GM10248 (cell line): ENCODE data around the gene PTGIR.

Experiments
- CTCF ChIA-PET: fragments of 300-600 bp; sonication (Branson Sonifier 250); formaldehyde crosslinking; extraction: SDS; loops from one replicate; lab custom pipeline; 2021; ENCODE audit warnings: antibody characterized with exemption; lab: Yijun Ruan, JAX
- POLR2A ChIA-PET: fragments of 350-650 bp; sonication (Branson Sonifier 250); formaldehyde crosslinking; extraction: SDS; loops from one replicate; lab custom pipeline; 2020; ENCODE audit warnings: antibody characterized with exemption; lab: Yijun Ruan, JAX
- DNase-seq: peaks from one replicate; pipeline ENCODE4 v3.0.0; 2012; ENCODE audit errors: extremely low spot score
- TF ChIP-seq, protein P1 (sequence below): IDR thresholded peaks from 2 replicates; pipeline ENCODE4 v1.5.1; 2012; ENCODE audit warnings: mild to moderate bottlenecking, low read depth; ENCODE audit errors: extremely low read depth, missing control alignments, control extremely low read depth

The PTGIR gene

DNA sequence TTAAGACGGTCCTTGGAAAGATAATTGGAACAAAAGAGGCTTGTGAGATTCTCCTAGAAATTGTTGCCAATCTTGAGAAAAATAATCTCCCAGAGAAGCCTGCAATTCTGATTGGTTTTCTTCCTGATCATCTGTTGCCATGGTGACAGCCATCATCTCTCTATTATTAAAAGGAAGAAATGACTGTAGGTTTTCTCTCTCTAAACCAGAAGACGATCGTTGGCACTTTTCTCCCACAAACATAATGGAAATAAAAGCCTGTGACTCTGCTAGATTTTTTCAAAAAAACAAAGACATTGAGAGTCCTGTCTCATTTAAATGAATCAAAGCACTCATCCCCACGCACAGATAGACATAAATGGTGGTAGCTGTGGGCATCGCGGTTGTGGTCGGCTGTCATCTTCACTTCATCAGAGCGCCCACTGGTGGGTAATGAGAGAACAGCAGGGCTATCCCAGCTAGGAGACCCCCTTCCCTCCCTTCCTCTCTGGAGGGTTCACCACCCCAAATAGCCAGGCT, 45.5 kb downstream of the PTGIR start:
- no peak for DNase-seq

DNA sequence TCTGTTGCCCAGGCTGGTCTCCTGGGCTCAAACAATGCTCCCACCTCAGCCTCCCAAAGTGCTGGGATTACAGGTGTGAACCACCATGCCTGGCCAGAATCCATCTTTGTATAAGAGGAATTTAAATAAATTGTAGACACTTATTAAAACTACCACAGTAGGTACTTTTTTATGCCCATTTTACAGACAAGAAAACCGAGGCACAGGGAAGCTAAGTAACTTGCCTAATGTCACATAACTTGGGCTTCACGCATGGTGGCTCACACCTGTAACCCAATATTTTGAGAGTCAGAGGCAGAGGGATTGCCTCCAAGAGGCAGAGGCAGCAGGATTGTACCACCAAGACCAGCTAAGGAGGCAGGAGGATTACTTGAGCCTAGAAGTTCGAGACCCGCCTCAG, 46.4 kb downstream of the PTGIR start:
- ChIA-PET CTCF (no interaction called here), POLR2A (no interaction called here)
- no peak for DNase-seq
- TF ChIP-seq, protein P1, sequence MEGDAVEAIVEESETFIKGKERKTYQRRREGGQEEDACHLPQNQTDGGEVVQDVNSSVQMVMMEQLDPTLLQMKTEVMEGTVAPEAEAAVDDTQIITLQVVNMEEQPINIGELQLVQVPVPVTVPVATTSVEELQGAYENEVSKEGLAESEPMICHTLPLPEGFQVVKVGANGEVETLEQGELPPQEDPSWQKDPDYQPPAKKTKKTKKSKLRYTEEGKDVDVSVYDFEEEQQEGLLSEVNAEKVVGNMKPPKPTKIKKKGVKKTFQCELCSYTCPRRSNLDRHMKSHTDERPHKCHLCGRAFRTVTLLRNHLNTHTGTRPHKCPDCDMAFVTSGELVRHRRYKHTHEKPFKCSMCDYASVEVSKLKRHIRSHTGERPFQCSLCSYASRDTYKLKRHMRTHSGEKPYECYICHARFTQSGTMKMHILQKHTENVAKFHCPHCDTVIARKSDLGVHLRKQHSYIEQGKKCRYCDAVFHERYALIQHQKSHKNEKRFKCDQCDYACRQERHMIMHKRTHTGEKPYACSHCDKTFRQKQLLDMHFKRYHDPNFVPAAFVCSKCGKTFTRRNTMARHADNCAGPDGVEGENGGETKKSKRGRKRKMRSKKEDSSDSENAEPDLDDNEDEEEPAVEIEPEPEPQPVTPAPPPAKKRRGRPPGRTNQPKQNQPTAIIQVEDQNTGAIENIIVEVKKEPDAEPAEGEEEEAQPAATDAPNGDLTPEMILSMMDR = no peak

More for the DNA sequence above, 45.5 kb downstream of the PTGIR start:
- TF ChIP-seq, protein P1 = peak; percentile 31
- ChIA-PET POLR2A (no interaction called here), CTCF (interaction anchor here (0.8 to 1.6 kb wide), 4 partner anchors 13 to 186 kb away, joined by 3 to 7 read pairs (median 4); partner anchors contain the start of gene DACT3)

DNA sequence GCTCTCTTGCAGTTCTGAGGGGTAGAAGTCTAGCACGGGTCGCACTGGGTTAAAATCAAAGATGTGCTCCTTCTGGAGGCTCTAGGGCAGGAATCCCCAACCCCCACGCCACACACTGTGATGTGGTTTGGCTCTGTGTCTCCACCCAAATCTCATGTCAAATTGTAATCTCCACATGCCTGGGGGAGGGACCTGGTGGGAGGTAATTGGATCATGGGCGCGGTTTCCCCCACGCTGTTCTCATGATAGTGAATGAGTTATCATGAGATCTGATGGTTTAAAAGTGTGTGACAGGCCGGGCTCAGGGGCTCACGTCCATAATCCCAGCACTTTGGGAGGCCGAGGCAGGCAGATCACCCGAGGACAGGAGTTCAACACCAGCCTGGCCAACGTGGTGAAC, 50.4 kb downstream of the PTGIR start:
- no peak for DNase-seq
- TF ChIP-seq, protein P1 = no peak
- POLR2A ChIA-PET = no interaction called here
- CTCF ChIA-PET = interaction anchor here (0.9 to 1.8 kb wide), 3 partner anchors 31 to 88 kb away, joined by 3 to 7 read pairs (median 4); no protein-coding TSS in a partner anchor

DNA sequence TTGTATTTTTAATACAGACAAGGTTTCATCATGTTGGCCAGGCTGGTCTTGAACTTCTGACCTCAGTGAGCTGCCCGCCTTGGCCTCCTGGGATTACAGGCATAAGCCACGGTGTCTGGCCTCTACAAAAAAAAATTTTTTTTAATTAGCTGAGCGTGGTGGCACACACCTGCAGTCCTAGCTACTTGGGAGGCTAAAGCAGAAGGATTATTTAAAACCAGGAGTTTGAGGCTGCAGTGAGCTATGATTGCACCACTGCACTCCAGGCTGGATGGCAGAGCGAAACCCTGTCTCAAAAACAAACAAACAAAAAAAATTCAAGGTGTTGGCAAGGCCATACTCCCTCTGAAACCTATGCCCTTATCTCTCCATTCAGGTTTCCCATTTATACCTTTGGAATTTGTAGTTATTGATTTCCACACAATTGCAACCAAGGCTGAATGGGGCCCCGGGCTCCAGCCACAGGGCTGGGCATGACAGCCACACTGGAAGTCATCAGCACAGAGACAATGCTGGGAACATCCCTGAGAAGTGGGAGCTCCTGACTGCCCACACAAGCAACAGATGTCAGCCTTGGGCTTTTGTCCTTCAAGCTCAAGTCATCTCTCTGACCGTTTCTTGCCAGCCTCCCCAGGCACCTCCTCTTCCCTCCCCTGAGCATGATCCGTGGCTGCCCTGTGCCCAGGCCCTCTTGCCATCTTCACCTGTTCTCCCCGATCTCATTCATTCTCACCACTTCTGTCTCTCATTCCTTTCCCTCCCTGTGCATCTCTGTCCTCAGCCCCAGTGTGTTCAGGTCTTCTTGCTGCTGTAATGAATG, 51.0 kb downstream of the PTGIR start:
- CTCF ChIA-PET = interaction anchor here (0.9 to 1.8 kb wide), 5 partner anchors 9 to 88 kb away, joined by 3 to 7 read pairs (median 3); no protein-coding TSS in a partner anchor
- TF ChIP-seq, protein P1 = no peak
- POLR2A ChIA-PET = no interaction called here
- DNase-seq = no peak

DNA sequence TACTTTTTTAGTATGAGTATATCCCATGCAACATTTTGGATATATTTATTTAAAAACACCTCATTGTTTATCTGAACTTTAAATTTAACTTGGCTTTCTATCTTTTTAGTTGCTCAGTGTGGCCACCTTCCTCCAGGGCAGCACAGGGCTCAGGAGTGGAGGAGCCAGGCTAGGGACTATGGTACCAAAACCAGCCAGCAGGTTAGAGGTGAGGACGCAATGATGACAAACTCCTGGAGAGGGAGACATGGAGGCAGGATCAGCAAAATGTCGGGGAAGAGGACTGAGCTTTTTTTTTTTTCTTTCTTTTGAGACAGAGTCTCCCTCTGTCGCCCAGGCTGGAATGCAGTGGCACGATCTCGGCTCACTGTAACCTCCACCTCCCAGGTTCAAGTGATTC, 53.4 kb downstream of the PTGIR start:
- TF ChIP-seq, protein P1 = no peak
- ChIA-PET POLR2A (no interaction called here), CTCF (interaction anchor here (0.8 kb wide), 1 partner anchor 42 kb away, joined by 3 read pairs; no protein-coding TSS in a partner anchor)
- DNase-seq = no peak
